ENCODE results near the gene SERPINA5.
"Not testable (repeated sequence)": the region's sequence is repeated elsewhere in the genome, so short reads cannot be mapped to it uniquely, and the experiment has no call there.

SERPINA5 gene

DNA sequence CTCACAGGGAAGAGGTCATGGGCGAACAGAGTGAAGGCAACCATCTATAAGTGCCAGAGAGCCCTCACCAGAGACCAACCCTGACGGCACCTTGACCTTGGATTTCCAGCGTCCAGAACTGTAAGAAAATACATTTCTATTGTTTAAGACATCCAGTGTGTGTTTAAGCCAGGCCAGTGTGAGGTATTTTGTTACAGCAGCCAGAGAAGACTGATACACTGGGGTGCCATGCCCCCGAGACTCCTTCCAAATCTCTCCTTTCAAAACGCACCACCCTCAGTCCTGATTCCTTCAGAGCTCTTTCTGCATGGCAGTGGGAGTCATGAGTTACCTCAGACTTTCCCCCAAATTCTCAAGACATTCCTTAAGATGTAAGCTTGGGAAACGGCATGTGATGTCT lies 2.5 kb upstream of the SERPINA5 start:
- no peak for DNase-seq

DNA sequence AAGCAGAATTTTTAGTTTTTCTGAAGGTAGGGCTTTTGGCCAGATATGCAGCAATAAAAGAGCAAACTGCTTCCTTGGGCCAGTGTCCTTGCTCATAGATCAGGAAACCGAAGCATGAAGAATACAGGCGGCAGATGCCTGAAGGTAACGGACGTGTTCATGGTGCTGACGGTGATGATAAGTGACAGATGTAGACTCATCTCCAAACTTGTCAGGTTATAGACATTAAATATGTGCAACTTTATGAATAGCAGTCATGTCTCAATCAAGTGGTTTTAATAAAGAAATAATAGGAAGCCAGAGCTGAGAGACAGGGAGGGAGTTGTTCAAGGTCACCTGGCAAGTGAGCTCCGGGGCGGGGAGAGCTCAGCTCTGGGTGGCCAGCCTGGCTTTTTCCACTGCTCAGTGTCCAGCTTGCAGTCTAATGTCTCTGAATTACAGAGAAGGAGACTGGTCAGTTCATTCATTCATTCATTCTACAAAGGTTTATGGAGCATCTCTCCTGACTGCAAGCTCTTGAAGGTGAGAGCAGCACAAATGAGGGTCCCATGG lies 1.0 kb downstream of the SERPINA5 start:
- DNase-seq, result no peak

- no peak for DNase-seq
These were observed 1.6 kb downstream of the SERPINA5 start for GRCh38 chr14:94582851-94583250.

- no peak for DNase-seq
These were observed 2.3 kb downstream of the SERPINA5 start for GRCh38 chr14:94583557-94583956.

GRCh38 chr14:94584591-94585280 lies 3.5 kb downstream of the SERPINA5 start:
- no peak for DNase-seq

DNA sequence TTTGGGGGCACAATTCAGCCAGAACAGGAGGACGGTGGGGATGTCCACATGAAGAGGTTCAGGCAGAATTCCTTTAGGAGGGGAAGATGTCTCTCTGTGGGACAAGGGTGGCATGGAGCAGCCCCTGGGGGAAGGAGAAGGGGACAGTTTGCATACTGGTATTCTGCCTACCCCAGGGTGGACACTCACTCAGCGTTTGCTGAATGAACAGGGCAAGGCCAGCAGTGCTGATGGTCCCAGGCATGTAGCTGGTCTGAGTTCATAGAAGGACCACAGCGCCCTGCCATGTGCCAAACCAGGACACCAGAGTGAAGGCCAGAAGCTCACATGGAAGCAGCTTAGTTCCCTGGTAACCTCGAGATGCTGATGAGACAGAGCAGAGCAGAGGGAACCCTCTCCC lies 5.4 kb downstream of the SERPINA5 start:
- DNase-seq, result no peak

GRCh38 chr14:94588311-94588710 lies 7.1 kb downstream of the SERPINA5 start:
- no peak for DNase-seq

GRCh38 chr14:94591073-94591472 lies 9.8 kb downstream of the SERPINA5 start:
- no peak for DNase-seq

- no peak for DNase-seq
These were observed 10.6 kb downstream of the SERPINA5 start for GRCh38 chr14:94591871-94592270.

DNA sequence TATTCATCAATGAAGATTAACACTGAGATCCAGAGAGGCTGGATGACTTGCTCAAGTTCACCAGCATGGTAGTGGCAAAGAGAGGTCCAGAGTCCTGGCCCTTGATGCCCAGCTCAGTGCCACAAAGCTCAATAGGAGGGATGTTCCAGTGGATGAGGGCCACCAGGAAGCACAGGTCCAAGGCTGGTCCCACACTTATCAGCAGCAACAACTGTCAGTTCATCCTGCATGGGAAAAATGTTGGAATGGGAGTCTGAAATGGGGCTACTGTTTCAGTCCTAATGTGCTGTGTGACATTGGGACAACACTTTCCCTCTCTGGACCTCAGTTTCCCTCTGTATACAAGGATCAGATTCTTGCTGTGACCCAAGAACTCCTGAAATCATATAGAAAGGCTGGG lies 11.2 kb downstream of the SERPINA5 start:
- no peak for DNase-seq

GRCh38 chr14:94593376-94593748 lies 12.1 kb downstream of the SERPINA5 start:
- no peak for DNase-seq

GRCh38 chr14:94593749-94594431 lies 12.7 kb downstream of the SERPINA5 start:
- no peak for DNase-seq

- no peak for DNase-seq
These were observed 13.2 kb downstream of the SERPINA5 start for GRCh38 chr14:94594441-94594840.

GRCh38 chr14:94595912-94596311 lies 14.7 kb downstream of the SERPINA5 start:
- DNase-seq, result no peak

DNA sequence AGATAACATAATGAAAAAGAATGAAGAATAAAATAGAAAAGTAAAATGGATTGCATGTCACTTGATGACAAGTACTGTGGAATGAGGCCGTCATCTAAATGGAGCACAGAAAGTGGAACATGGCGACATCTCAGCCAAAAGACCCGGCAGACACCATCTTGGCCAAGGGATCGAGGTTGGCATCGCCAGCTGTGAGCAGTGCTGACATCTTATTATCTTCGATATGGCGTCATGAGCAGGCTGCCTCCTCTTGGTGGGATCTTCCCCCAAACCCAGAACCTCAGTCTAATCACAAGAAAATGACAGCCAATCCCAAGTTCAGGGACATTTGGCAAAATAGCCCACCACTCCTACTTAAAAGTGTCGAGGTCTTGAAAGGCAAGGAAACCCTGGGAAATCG lies 15.1 kb downstream of the SERPINA5 start:
- no peak for DNase-seq

- no peak for DNase-seq
These were observed 16.6 kb downstream of the SERPINA5 start for GRCh38 chr14:94597788-94598187.

DNA sequence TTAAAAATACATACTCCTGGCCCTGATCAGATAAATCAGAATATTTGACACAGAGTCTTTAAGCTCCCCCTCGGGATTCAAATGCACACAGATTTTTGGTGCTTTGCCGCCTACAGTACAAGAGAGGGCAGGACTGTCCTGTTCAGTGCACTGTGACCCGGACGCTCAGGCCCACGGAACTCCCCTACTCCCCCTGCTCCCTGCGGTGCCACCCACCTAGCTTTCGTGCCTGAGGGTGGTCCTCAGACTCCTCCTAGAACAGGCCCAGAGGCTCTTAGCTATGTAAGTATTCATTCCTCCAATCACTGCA lies 17.2 kb downstream of the SERPINA5 start:
- DNase-seq, result no peak

DNA sequence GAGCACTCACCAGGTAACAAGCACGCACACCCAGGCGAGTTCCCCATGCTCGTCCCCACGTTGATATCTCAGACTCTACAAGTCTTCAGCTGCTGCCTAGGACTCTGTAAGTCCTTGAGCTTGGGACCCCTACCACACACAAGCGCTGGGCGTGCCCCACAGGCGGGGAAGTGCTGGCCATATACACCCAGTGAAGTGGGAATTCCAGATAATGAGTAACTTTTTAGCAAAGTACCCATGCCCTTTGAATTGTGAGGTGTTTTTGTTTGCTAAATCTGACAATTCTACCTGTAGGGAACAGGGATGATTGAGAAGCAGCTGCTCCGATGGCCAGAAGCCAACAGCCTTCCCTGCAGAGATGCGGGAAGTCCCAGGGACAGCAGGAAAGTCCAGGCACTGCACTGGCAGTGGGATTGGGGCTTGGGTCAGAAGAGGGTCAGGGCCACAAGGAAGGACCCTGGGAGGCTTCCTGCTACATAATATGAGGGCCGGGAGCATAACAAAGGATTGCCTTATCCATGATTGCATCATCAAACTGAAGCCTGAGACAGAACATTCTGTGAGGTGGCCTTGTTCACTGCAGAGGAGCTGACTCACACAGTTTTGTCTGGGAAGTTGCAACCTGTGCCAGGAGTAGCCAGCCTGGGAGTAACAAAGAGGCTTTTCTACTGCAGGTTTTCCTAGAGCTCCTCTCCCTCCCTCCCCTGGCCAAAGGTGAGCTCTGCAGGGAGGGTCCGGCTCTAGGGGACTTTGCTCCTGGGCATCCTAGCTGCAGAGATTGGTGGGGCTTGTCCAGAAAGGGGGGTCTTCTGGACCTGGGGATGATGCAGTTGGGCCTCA lies 17.8 kb downstream of the SERPINA5 start:
- DNase-seq, result peak; percentile 7

DNA sequence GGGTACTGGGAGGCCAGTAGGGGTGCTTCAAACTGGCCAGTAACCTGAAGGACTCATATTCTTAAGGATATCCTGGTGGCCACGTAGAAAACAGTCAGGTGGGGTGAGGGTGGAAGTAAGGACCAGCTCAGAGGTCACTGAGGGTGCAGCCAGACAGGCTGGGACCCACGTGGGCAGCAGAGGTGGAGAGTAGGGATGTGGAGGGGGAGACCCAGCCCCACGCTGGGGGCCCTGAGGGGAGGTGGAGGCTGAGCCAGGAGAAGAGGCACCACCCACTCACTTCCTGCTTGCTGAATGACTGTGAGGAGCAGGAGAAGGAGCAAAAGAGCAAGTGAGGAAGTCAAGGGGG lies 18.4 kb downstream of the SERPINA5 start:
- no peak for DNase-seq

- DNase-seq, result no peak
These were observed 18.9 kb downstream of the SERPINA5 start for GRCh38 chr14:94600148-94600545.

DNA sequence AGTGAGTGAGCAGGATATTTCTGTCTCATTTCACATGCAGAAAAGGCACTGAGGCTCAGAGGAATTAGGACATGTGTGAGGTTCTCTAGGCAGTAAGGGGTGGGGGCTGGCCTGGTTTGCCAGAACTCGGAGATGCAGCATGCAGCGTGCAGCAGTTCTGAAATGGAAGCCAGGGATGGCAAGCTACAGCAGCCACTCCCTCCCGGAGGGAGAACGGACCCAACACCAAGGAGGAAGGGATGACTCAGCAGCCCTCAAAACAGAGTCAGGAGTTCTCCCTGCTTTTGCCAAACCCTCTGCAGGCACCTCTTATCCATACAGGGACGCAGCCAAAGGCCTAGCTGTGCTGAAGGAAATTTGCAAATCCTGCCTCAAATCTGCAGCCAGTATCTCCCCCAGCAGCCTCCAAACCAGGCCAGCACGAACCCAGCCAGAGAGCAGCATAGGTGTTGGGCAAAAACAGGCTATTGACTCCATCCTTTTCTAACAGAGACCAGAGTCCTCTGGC lies 20.7 kb downstream of the SERPINA5 start:
- no peak for DNase-seq

DNA sequence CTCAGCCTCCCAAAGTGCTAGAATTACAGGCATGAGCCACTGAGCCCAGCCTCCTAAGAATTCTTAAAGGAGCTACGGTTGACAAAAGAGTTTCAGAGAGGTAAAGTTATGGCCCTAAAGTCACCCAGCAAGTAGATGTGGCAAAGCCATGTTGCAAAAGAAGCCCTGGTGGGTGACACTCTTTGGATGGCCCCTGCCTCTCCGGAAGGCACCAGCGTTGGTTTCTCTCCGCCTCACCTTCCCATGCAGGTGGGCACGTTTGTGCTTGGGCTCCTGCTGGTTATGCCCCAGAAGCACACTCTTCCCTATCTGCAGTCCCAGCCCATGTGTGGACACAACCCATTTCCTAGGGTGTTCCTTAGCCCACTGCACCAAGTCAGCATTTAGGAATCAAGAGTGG lies 21.5 kb downstream of the SERPINA5 start:
- no peak for DNase-seq

GRCh38 chr14:94605361-94605760 lies 24.1 kb downstream of the SERPINA5 start:
- DNase-seq, result no peak

- DNase-seq, result not testable (repeated sequence)
These were observed 27.7 kb downstream of the SERPINA5 start for GRCh38 chr14:94608966-94609365.

Data from NCI-H2107 (cell line).